COLO668 (cell line): Measurements from ENCODE around the gene MTA1.

ENCODE experiments used
- DNase-seq: peaks from one replicate; lab custom pipeline; 2025; ENCODE audit not compliant: unreplicated experiment; lab: John Stamatoyannopoulos, UW

The MTA1 gene

DNA sequence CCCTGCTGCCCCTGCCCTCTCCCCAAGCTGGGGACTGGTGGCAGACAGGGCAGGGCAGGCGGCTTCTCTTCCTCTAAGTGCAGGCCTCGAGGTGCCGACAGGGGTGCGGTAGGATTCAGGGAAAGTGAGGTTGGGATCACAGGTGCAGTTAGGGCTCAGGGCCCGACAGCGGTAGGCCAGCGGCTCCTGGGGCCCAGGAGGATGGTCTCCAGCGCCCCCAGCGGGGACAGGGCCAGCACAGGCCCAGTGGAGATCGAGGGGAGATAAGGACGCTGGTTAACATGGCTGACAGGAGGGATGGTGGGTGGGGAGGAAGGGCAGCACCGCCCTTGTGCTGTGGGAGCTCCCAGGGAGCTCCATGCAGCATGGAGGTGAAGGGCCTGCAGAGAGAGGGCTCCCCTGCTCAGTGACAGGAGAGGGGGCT is 66.1 kb downstream of the MTA1 start:
- peak; percentile 74 for DNase-seq

GRCh38 chr14:105486163-105486973 is 66.7 kb downstream of the MTA1 start, which contains the start of gene CRIP1:
Gene CRIP1 (plus strand): TSS chr14:105486886. CDS start chr14:105487260, 374 bp downstream.
- DNase-seq = no peak

- peak; percentile 44 for DNase-seq
These were observed 67.4 kb downstream of the MTA1 start for GRCh38 chr14:105486974-105487448.

GRCh38 chr14:105487449-105487985 is 67.9 kb downstream of the MTA1 start:
- DNase-seq = peak; percentile 74

DNA sequence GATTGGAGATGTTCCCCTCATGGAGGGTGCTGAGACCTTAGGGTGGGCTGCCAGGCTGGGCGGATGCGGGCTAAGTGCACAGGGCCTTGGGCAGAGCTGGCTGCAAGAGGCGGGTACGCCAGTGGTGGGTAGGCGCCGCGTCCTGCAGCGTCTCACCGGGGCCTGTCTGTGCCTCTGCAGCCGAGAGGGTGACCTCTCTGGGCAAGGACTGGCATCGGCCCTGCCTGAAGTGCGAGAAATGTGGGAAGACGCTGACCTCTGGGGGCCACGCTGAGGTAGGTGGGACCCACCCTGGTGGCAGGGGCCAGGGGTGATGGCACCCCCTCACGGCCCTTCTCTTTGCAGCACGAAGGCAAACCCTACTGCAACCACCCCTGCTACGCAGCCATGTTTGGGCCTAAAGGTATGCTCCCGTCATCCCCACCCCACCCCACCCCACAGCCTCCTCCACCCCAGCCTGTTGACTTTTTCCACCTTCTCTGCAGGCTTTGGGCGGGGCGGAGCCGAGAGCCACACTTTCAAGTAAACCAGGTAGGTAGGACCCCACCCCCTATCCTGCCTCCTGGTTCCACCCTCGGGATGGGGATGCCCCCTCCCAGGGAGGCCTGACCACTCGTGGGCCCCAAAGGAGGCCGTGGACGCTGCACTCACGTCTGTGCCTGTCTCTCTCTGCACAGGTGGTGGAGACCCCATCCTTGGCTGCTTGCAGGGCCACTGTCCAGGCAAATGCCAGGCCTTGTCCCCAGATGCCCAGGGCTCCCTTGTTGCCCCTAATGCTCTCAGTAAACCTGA is 68.6 kb downstream of the MTA1 start:
- peak; percentile 29 for DNase-seq

GRCh38 chr14:105488781-105489541 is 69.3 kb downstream of the MTA1 start:
- DNase-seq = no peak

- DNase-seq = peak; percentile 90
These were observed 70.1 kb downstream of the MTA1 start for GRCh38 chr14:105489542-105490266.

GRCh38 chr14:105490267-105490571 is 70.6 kb downstream of the MTA1 start:
- no peak for DNase-seq

- peak; percentile 100 for DNase-seq
These were observed 71.1 kb downstream of the MTA1 start, which contains the start of gene TEDC1 for GRCh38 chr14:105490572-105491365. Gene TEDC1 (plus strand): TSS chr14:105491246. CDS start chr14:105491376, 130 bp downstream.

DNA sequence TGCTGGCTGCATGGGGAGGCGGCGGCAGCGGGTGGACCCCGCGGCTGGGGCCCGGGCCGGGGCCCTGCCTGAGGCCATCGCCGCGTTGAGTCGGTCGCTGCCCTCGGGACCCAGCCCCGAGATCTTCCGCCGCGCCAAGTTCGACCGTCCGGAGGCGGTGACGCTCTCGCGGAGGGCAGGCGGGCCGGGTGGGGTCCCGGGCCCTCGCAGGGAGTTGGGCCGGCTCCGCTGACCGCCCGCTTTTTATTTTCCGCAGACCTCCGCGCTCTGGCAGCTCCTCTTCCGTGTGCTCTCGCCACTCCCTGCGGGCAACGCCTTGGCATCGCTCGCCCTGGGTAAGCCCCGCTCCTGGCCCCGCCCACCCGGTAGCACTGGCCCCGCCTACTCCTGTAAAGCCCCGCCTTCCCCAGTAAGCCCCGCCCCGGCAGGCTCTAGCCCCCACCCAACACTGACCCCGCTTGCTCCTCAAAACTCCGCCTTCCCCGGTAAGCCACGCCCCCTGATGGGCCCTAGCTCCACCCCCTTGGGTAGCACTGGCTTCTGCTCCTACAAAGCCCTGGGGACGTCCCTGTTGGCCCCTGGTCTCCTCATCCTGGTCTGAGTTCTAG is 71.8 kb downstream of the MTA1 start:
- peak; percentile 82 for DNase-seq

DNA sequence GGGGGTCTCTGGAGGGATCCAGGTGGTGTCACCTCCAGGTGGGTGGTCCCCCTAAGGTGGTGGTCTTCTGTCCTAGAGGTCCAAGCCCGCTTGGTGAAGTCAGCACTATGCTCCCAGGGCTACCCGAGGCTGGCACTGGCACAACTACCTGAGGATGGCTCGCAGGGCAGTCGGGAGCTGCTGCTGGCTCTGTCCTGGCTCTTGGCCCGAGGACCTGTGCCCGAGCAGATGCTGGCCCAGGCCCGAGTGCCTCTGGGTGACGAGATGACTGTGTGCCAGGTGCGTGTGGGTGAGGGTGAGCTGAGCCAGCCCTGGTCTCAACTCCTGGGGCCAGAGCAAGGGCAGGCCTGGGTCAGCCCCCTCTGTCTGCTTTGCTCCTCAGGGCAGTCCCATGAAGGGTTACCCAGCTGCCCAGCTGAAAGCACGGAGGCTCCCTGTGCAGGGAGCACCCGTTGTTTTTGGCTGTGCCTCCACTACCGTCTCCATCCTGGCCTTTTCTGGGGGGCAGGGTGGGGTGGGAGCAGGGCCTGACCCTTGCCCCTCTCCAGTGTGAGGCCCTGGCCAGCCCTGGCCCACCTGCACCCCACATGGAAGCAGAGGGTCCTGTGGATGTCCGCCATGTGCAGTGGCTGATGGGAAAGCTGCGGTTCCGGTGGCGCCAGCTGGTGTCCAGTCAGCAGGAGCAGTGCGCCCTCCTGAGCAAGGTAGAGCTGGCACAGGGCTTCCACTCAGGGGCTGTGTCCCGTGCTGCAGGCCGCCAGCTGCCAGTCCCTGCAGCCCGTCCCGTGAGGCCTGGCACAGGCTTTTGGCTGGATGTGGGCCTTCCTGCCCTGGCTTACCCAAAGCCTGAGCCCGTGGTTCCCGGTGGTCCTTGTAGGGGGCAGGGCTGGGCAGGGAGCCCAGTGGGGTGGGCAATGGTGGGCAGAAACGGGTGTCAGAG is 72.7 kb downstream of the MTA1 start:
- no peak for DNase-seq

DNA sequence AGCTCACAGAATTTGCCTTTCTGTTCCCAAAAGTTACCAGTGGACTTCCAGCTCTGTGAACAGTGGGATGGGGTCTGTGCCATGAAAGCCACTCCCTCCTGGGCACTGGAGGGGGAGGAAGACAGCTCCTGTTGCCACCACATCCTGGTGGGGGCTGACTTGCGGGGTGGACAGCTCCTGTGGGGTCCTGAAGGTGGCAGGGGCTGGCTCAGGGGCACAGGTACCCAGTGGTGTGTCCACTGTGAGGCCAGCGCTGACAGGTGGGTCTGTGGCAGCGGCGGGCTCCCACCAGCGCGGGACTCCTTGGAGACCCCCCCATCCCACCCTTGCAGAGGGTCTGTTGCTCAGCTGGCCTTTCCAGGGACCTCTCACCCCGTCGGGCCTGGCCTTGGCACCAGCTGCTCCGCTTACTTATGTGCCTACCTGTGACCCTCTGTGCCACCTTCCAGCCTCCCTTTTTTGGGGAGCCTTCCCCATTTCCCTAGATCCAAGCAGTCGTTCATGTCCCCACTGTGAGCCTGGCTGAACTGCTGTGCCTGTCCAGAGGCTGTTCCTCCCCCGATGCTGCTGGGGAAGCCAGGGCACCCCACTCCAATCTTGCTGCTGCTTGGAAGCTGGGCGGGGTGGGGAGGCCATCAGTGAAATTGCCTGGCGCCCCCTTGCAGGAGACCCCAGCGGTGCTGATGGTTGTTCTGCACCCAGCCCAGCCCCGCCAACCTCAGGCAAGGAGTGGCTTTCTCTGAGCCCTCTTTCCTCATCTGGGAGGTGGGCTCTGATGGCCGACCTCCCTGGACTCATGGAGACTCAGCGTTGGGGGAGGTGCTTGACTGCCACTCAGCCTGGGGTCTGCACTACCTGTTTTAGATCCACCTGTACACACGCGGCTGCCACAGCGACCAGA is 73.6 kb downstream of the MTA1 start:
- DNase-seq = no peak

- DNase-seq = no peak
These were observed 74.4 kb downstream of the MTA1 start for GRCh38 chr14:105493921-105494605.

DNA sequence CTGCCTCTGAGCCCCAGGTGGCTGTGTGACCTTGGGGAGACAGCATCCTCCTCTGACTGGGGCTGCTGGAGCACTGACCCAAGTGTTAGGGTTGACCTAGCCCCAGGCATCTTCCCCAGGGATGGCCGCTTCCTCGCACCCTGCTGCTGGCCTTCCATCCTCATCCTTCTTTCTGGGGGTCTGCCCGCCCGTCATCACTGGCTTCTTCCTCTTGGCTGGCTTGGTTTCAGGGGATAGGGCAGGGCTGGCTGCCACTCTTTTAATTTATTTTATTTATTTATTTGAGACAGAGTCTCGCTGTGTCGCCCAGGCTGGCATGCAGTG is 74.9 kb downstream of the MTA1 start:
- no peak for DNase-seq

DNA sequence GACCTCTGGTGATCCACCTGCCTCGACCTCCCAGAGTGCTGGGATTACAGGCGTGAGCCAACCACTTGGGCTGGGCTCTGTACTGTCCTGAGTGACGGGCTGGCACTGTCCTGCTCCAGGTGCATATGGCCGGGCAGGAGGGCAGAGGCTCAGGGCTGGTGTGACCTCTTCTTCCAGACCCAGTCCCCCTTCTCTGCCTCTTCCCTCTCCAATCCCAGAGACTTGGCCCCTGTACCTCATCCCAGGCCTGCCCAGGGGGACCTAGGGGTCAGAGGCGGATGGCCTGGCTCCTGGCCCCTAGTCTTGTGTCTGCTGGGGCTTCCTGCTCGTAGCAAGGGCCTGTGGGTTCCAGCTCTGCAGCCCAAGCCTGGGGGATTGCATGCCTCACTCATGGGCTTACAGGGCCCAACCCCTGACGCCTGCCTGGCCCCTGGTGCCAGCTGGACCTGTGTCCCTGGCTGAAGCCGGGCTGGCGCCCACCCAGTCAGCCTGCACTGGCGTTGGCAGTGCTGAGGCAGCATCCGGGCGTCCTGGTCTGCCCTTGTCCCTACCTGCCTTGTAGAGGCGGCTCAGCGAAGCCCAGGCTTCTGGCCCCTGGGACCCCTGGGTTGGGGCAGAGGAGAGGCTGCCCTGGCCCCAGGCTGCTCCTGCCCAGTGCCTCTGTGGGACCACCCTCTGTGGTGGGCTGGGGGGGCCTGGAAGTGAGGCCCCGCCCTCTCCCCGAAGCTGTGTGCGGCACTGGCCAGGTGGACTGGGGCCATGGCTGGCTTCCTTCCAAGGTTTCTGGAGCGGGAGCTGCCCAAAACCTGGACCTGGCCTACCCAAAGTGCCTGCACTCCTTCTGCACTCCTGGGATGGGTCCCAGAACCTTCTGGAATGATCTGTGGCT is 75.7 kb downstream of the MTA1 start:
- no peak for DNase-seq
